ENCODE results near the gene RPL19.

RPL19 gene

GRCh38 chr17:39199820-39200069, 338 bp upstream of the RPL19 start:
- peak; percentile 89 for DNase-seq

- DNase-seq, result no peak
Observed at GRCh38 chr17:39200957-39201510, 951 bp downstream of the RPL19 start.

- no peak for DNase-seq
Observed at GRCh38 chr17:39204245-39204644, 4.2 kb downstream of the RPL19 start.

- no peak for DNase-seq
Observed at GRCh38 chr17:39205112-39205526, 5.0 kb downstream of the RPL19 start.

GRCh38 chr17:39208136-39208535, 8.1 kb downstream of the RPL19 start:
- no peak for DNase-seq

- peak; percentile 50 for DNase-seq
Observed at GRCh38 chr17:39208893-39209292, 8.8 kb downstream of the RPL19 start.

GRCh38 chr17:39209317-39210092, 9.4 kb downstream of the RPL19 start:
- no peak for DNase-seq

GRCh38 chr17:39210093-39210434, 10.0 kb downstream of the RPL19 start:
- no peak for DNase-seq

- no peak for DNase-seq
Observed at GRCh38 chr17:39212195-39212810, 12.2 kb downstream of the RPL19 start.

- DNase-seq, result peak; percentile 50
Observed at GRCh38 chr17:39212841-39213480, 12.9 kb downstream of the RPL19 start.

GRCh38 chr17:39213852-39214251, 13.8 kb downstream of the RPL19 start:
- DNase-seq, result no peak

- DNase-seq, result no peak
Observed at GRCh38 chr17:39217734-39218369, 17.8 kb downstream of the RPL19 start.

GRCh38 chr17:39218906-39219305, 18.8 kb downstream of the RPL19 start:
- no peak for DNase-seq

- DNase-seq, result no peak
Observed at GRCh38 chr17:39219647-39220154, 19.6 kb downstream of the RPL19 start.

- no peak for DNase-seq
Observed at GRCh38 chr17:39221572-39221971, 21.5 kb downstream of the RPL19 start.

- DNase-seq, result no peak
Observed at GRCh38 chr17:39222151-39222550, 22.1 kb downstream of the RPL19 start.

- DNase-seq, result no peak
Observed at GRCh38 chr17:39222866-39223834, 23.1 kb downstream of the RPL19 start.

GRCh38 chr17:39223907-39224777, 24.1 kb downstream of the RPL19 start:
- no peak for DNase-seq

- no peak for DNase-seq
Observed at GRCh38 chr17:39224778-39225307, 24.8 kb downstream of the RPL19 start.

- DNase-seq, result no peak
Observed at GRCh38 chr17:39225308-39225958, 25.4 kb downstream of the RPL19 start, which contains the start of gene STAC2. STAC2 (minus strand) TSS chr17:39225945; CDS start chr17:39225502, 443 bp downstream.
